Activated naive CD8-positive, alpha-beta T cell treated with anti-CD3 and anti-CD28 coated beads, Interleukin-2, amount 50 U/mL, for 24 hours (primary cell): ENCODE results near the gene ZHX3.

Source experiments
- ATAC-seq: fragments of 150-1000 bp; cut with Tn5 transposase; one replicate; pipeline ENCODE4 v1.10.0; 2021
- DNase-seq: peaks from one replicate; pipeline ENCODE4 v3.0.0; 2021
- H3K27ac Mint-ChIP-seq: one replicate; pipeline ENCODE4 v1.8.0; 2021; ENCODE audit warnings: mild to moderate bottlenecking, mixed read lengths
- H3K27me3 Mint-ChIP-seq: one replicate; pipeline ENCODE4 v1.8.0; 2021; ENCODE audit warnings: mixed read lengths
- H3K36me3 Mint-ChIP-seq: one replicate; pipeline ENCODE4 v1.8.0; 2021; ENCODE audit warnings: low read depth, mixed read lengths
- H3K4me1 Mint-ChIP-seq: one replicate; pipeline ENCODE4 v1.8.0; 2021; ENCODE audit warnings: mixed read lengths
- H3K4me3 Mint-ChIP-seq: one replicate; pipeline ENCODE4 v1.8.0; 2021; ENCODE audit warnings: mild to moderate bottlenecking, moderate library complexity, mixed read lengths
- H3K9me3 Mint-ChIP-seq: one replicate; pipeline ENCODE4 v1.8.0; 2021; ENCODE audit warnings: mixed read lengths

ZHX3 gene

GRCh38 chr20:41317546-41318270 lies at the start of gene ZHX3:
ZHX3 (minus strand) TSS chr20:41317731; CDS start chr20:41204916, 112,815 bp downstream.
- no peaks in the 10 kb centered on the region for H3K36me3 Mint-ChIP-seq
- peak within 1 kb of the TSS; percentile 87 for H3K27ac Mint-ChIP-seq
- H3K4me1 Mint-ChIP-seq: peaks cover 34% of the 10 kb centered on the region
- H3K9me3 Mint-ChIP-seq: no peaks in the 10 kb centered on the region
- ATAC-seq: peak; percentile 99
- DNase-seq: peak; percentile 98
- peak within 1 kb of the TSS; percentile 87 for H3K4me3 Mint-ChIP-seq
- no peaks in the 10 kb centered on the region for H3K27me3 Mint-ChIP-seq

- peaks cover 6% of the 10 kb centered on the region for H3K9me3 Mint-ChIP-seq
- peaks cover 5% of the 10 kb centered on the region for H3K4me1 Mint-ChIP-seq
- no peak for DNase-seq
- ATAC-seq: no peak
- H3K27me3 Mint-ChIP-seq: peaks cover 32% of the 10 kb centered on the region
- peaks cover 5% of the 10 kb centered on the region for H3K36me3 Mint-ChIP-seq
- H3K27ac Mint-ChIP-seq: no peak overlapping the region
- peak overlapping the region; percentile 29 for H3K4me3 Mint-ChIP-seq
These were observed 49.8 kb upstream of the ZHX3 start for GRCh38 chr20:41367393-41367695.

- H3K9me3 Mint-ChIP-seq: peaks cover 6% of the 10 kb centered on the region
- H3K27me3 Mint-ChIP-seq: peaks cover 32% of the 10 kb centered on the region
- peaks cover 5% of the 10 kb centered on the region for H3K4me1 Mint-ChIP-seq
- H3K27ac Mint-ChIP-seq: no peak within 1 kb of the TSS
- DNase-seq: no peak
- peaks cover 5% of the 10 kb centered on the region for H3K36me3 Mint-ChIP-seq
- no peak for ATAC-seq
- H3K4me3 Mint-ChIP-seq: peak within 1 kb of the TSS; percentile 29
These were observed 49.2 kb upstream of the ZHX3 start, which contains the start of gene EMILIN3 for GRCh38 chr20:41366546-41367392. EMILIN3 (minus strand) TSS chr20:41366818; CDS start chr20:41366634, 184 bp downstream.

GRCh38 chr20:41365777-41366545 lies 48.4 kb upstream of the ZHX3 start:
- H3K4me1 Mint-ChIP-seq: peaks cover 5% of the 10 kb centered on the region
- H3K36me3 Mint-ChIP-seq: no peaks in the 10 kb centered on the region
- DNase-seq (no peak), ATAC-seq (no peak)
- no peak overlapping the region for H3K4me3 Mint-ChIP-seq
- peaks cover 32% of the 10 kb centered on the region for H3K27me3 Mint-ChIP-seq
- H3K9me3 Mint-ChIP-seq: no peaks in the 10 kb centered on the region
- H3K27ac Mint-ChIP-seq: no peak overlapping the region

- Mint-ChIP-seq H3K36me3 (no peaks in the 10 kb centered on the region), H3K4me3 (no peak overlapping the region), H3K27ac (no peak overlapping the region), H3K27me3 (peaks cover 32% of the 10 kb centered on the region), H3K9me3 (no peaks in the 10 kb centered on the region), H3K4me1 (peaks cover 5% of the 10 kb centered on the region)
- DNase-seq: no peak
- no peak for ATAC-seq
These were observed 47.6 kb upstream of the ZHX3 start for GRCh38 chr20:41364967-41365765.

- Mint-ChIP-seq H3K4me3 (no peak overlapping the region), H3K27me3 (peaks cover 24% of the 10 kb centered on the region), H3K9me3 (no peaks in the 10 kb centered on the region), H3K4me1 (peaks cover 5% of the 10 kb centered on the region), H3K36me3 (no peaks in the 10 kb centered on the region), H3K27ac (no peak overlapping the region)
- DNase-seq: no peak
- no peak for ATAC-seq
These were observed 46.8 kb upstream of the ZHX3 start for GRCh38 chr20:41364236-41364855.

GRCh38 chr20:41363601-41364000 lies 46.1 kb upstream of the ZHX3 start:
- DNase-seq: no peak
- H3K27ac Mint-ChIP-seq: no peak overlapping the region
- H3K27me3 Mint-ChIP-seq: peaks cover 20% of the 10 kb centered on the region
- H3K36me3 Mint-ChIP-seq: no peaks in the 10 kb centered on the region
- H3K9me3 Mint-ChIP-seq: no peaks in the 10 kb centered on the region
- no peak overlapping the region for H3K4me3 Mint-ChIP-seq
- ATAC-seq: no peak
- H3K4me1 Mint-ChIP-seq: peaks cover 5% of the 10 kb centered on the region

- Mint-ChIP-seq H3K4me1 (peaks cover 5% of the 10 kb centered on the region), H3K27ac (no peak overlapping the region), H3K4me3 (no peak overlapping the region), H3K9me3 (no peaks in the 10 kb centered on the region), H3K27me3 (peaks cover 15% of the 10 kb centered on the region), H3K36me3 (no peaks in the 10 kb centered on the region)
- ATAC-seq (no peak), DNase-seq (no peak)
These were observed 45.2 kb upstream of the ZHX3 start for GRCh38 chr20:41362748-41363140.

- Mint-ChIP-seq H3K4me1 (peaks cover 2% of the 10 kb centered on the region), H3K9me3 (no peaks in the 10 kb centered on the region), H3K36me3 (no peaks in the 10 kb centered on the region), H3K27me3 (peaks cover 8% of the 10 kb centered on the region), H3K27ac (no peak overlapping the region), H3K4me3 (no peak overlapping the region)
- no peak for ATAC-seq
- DNase-seq: no peak
These were observed 44.5 kb upstream of the ZHX3 start for GRCh38 chr20:41361757-41362747.

GRCh38 chr20:41360831-41361756 lies 43.6 kb upstream of the ZHX3 start:
- ATAC-seq (no peak), DNase-seq (no peak)
- Mint-ChIP-seq H3K36me3 (no peaks in the 10 kb centered on the region), H3K9me3 (no peaks in the 10 kb centered on the region), H3K27me3 (peaks cover 7% of the 10 kb centered on the region), H3K4me3 (no peak overlapping the region), H3K4me1 (no peaks in the 10 kb centered on the region), H3K27ac (no peak overlapping the region)

GRCh38 chr20:41359541-41360011 lies 42.0 kb upstream of the ZHX3 start:
- Mint-ChIP-seq H3K9me3 (no peaks in the 10 kb centered on the region), H3K36me3 (no peaks in the 10 kb centered on the region), H3K4me3 (no peak overlapping the region), H3K27ac (no peak overlapping the region), H3K4me1 (no peaks in the 10 kb centered on the region), H3K27me3 (no peaks in the 10 kb centered on the region)
- ATAC-seq (no peak), DNase-seq (no peak)

- no peaks in the 10 kb centered on the region for H3K4me1 Mint-ChIP-seq
- H3K9me3 Mint-ChIP-seq: no peaks in the 10 kb centered on the region
- ATAC-seq (no peak), DNase-seq (no peak)
- no peaks in the 10 kb centered on the region for H3K36me3 Mint-ChIP-seq
- no peak overlapping the region for H3K4me3 Mint-ChIP-seq
- no peaks in the 10 kb centered on the region for H3K27me3 Mint-ChIP-seq
- H3K27ac Mint-ChIP-seq: no peak overlapping the region
These were observed 41.2 kb upstream of the ZHX3 start for GRCh38 chr20:41358717-41359116.
